ENCODE results near the gene ABCC4.

GRCh38 chr13:94987081-94987480, 314.2 kb downstream of the ABCC4 start:
- TF ChIP-seq CTCF (tag by site-specific recombination; IDR thresholded peaks at IDR 0.05) (no peak), ZNF626 (tag by site-specific recombination; IDR thresholded peaks at IDR 0.05) (no peak), ZFP3 (tag by site-specific recombination; IDR thresholded peaks at IDR 0.05; ENCODE audit: low read depth) (no peak), ZNF561 (tag by site-specific recombination; IDR thresholded peaks at IDR 0.05; ENCODE audit: borderline replicate concordance) (no peak), PATZ1 (tag by site-specific recombination; IDR thresholded peaks at IDR 0.05) (no peak), ZBTB17 (tag by site-specific recombination; IDR thresholded peaks at IDR 0.05) (no peak), ZNF777 (tag by site-specific recombination; IDR thresholded peaks at IDR 0.05; ENCODE audit: borderline replicate concordance) (no peak), TRIM28 (IDR thresholded peaks at IDR 0.05; ENCODE audit: borderline replicate concordance, low read length) (no peak), ZNF114 (tag by site-specific recombination; IDR thresholded peaks at IDR 0.05) (no peak), ZNF416 (tag by site-specific recombination; IDR thresholded peaks at IDR 0.05) (no peak)
